ENCODE data around the gene ANKRD30A.

DNA sequence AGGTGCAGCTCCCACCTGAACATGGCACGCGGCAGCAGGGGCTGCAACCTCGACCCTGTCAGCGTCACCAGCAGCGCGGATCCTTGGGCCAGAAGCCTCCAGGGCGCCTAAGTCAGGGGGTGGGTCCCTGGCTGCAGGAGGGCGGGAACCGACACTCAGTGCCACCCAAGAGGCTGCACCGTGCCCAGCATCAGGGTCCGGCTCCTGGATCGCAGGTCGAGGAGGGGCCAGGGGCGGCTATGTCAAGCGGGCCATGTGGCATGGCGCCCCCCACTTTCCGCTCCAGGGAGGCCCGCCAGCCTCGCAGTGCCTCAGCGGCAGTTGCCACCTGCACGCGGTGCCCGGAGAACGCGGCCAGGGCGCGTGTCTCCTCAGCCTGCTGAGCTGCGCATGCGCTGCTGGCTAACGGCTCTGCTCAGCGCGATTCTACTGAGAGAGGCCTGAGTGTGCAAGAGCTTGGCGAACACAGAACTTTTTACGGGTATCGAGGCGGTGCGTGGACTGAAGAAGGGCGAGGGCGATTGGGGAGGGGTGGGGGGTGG is at the start of gene ANKRD30A:
- TF ChIP-seq, protein P1, sequence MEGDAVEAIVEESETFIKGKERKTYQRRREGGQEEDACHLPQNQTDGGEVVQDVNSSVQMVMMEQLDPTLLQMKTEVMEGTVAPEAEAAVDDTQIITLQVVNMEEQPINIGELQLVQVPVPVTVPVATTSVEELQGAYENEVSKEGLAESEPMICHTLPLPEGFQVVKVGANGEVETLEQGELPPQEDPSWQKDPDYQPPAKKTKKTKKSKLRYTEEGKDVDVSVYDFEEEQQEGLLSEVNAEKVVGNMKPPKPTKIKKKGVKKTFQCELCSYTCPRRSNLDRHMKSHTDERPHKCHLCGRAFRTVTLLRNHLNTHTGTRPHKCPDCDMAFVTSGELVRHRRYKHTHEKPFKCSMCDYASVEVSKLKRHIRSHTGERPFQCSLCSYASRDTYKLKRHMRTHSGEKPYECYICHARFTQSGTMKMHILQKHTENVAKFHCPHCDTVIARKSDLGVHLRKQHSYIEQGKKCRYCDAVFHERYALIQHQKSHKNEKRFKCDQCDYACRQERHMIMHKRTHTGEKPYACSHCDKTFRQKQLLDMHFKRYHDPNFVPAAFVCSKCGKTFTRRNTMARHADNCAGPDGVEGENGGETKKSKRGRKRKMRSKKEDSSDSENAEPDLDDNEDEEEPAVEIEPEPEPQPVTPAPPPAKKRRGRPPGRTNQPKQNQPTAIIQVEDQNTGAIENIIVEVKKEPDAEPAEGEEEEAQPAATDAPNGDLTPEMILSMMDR (IDR thresholded peaks at IDR 0.05), result no peak
- TF ChIP-seq POLR2AphosphoS5 (IDR thresholded peaks at IDR 0.05), result no peak
- TF ChIP-seq POLR2A (IDR thresholded peaks at IDR 0.05), result no peak
- TF ChIP-seq EP300 (IDR thresholded peaks at IDR 0.05; ENCODE audit: low read depth), result no peak

All from transverse colon (tissue), 4 donors.